Fibroblast of skin of abdomen (primary cell): ENCODE measurements around the gene ATG5. TPM values are rescaled to one million over a fixed set of nuclear protein-coding genes. Genes with fewer than 3 reads are reported as not detected.
A peak's percentile ranks its signal among the peaks of the same experiment; 100 is the strongest.

Experiments
- DNase-seq: peaks from one replicate; pipeline ENCODE4 v3.0.0-alpha.2; 2013
- polyA plus RNA-seq, 2 experiments: library from polyadenylated mRNA; unstranded; fragments of 120-200 nt; gene quantifications; one replicate each; pipeline ENCODE4 v1.2.1, GENCODE V29; 2013; ENCODE audit not compliant: insufficient read length in 2 of 2

The ATG5 gene
- 31.4 TPM for polyA plus RNA-seq (2013, experiment 1 of 2; ENCODE audit: insufficient read length)
- polyA plus RNA-seq (2013, experiment 2 of 2; ENCODE audit: insufficient read length) = 37.4 TPM

DNA sequence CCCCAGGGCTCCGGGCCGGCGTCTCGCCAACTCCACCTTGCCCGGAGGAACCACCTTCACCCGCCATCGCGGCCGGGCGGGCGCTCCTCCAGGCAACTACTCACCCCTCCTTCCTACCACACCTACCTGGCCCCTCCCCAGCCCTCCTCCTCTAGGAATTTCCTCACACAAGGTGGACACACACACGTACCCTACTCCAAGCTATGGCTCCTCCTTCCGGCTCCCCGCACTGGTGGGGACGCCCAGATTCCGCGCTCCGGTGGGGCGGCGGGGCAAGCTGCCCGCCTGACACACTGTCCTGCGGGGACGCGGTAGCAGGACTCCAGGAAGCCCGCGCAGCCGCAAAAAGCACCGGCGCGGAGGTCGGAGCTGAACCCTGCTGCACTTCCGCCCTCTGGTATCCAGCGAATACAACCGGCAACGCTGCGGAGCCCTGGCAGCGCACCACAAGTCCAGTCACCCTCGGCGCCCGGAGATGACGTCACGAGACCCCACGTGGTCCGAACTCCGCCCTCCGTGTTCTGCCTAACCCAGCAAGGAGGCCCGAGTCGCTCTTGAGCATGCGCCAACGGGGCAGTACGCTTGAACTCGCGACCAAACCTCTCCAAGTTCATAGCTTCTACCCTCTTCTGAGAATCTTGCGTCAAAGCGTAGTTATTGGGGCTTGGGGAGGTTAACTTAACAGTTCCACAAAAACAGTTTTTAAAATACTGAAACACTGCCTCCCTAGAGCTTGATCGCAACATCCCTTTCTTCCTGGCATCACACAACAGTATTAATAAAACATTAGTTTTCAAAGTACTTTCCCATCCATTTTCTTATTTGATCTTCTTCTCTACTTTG lies at the start of gene ATG5:
TSS of gene ATG5 (minus strand) at position 425 of the 843 bp plus-strand sequence. CDS start 9,552 bp downstream, outside the sequence.
- peak; percentile 99 for DNase-seq

DNA sequence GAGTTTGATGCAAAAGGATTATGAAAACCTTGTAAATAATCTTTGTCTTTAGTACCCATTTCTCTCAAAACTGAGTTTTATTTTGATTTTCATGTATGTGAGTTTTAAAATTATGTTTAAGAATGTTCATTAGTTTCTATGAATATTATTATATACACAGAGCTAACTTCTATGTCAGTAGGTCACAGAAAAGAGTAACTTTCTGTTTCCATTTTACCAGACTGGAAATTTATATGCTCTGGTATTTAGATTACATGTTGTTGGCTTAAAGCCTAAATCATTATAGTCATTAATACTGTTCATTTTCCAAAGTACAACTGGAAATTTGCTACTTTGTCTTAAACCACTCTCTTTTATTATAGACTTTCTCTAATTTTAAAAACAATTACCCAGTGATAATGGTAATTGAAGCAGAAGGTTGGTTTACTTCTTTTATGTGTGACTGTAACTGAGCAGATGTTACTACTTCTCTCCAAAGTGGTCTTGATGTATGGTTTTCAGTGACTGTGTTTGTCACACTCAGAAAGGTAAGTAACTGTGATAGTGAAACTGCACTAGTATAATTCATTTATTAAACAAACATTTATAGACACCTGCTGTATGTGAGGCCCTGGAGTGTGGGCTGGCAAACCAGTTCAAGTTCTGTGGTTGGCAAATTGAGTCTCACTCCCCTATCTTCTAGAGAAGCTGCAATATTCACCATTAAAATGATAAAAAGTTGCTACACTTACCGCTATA lies 48.1 kb upstream of the ATG5 start:
- no peak for DNase-seq

DNA sequence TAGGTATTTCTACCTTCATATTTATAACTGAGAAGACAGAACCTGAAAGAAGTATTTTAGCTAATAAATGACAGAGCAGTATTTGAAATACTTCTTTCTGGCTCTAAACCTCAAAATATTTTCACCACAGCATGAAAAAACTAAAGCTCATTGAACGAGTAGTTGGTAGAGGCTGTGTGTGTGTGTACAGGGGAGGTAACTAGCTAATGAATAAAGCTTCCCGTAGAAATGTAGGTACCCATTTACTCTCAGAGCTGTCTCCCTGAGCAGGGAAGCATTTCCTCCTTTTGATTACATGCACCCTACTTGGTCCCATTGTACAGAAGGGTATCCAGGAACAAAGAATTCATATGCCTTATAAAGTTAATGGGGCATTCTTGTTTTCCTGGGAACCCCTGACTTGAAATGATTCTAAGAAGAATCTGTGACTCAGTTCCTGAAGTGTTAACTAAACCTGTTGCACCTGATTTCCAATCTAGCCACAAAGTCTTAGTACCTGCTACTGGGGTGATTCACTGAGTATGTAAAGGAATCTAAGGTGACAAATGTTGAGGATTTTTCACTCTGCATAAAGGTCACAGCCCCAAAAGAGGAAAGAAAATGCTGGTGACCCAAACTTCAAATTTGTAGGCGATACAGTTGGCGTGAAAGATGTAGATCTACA lies 47.4 kb upstream of the ATG5 start:
- DNase-seq = no peak

DNA sequence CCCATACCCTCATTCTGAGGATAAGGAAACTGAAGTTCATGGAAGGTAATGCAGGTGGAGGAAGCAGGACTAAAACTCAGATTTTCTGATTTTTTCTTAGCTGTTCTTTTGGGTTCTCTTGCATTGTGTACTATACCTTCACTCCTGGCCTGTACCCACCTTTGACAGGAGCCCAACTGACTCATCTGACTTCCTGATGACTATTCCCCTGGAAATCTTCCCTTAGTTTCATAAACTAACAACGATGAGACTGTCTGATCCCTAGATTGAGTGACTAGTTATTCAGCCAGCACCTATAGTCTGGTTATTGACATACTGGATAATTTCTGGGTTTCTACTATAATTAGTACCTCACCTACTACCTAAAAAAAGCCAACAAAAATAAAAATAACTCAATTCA lies 45.1 kb upstream of the ATG5 start:
- no peak for DNase-seq

DNA sequence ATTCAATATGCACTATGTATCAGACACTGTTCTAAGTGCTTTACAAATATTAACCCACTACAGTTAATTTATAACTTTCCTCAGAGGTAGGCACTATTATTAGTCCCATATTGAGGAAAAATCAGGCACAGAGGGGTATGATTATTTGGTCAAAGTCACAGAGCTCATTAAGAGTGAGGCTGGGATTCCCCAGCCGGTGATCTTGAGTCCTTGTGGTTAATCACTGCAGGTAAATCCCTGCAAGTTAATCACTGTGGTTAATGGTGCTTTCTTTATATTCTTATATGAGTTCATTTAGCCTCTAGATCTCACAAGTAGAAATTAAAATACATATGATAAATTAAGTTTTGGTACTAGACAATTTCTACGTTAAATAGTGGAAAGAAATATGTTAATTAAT lies 44.2 kb upstream of the ATG5 start:
- DNase-seq = no peak

DNA sequence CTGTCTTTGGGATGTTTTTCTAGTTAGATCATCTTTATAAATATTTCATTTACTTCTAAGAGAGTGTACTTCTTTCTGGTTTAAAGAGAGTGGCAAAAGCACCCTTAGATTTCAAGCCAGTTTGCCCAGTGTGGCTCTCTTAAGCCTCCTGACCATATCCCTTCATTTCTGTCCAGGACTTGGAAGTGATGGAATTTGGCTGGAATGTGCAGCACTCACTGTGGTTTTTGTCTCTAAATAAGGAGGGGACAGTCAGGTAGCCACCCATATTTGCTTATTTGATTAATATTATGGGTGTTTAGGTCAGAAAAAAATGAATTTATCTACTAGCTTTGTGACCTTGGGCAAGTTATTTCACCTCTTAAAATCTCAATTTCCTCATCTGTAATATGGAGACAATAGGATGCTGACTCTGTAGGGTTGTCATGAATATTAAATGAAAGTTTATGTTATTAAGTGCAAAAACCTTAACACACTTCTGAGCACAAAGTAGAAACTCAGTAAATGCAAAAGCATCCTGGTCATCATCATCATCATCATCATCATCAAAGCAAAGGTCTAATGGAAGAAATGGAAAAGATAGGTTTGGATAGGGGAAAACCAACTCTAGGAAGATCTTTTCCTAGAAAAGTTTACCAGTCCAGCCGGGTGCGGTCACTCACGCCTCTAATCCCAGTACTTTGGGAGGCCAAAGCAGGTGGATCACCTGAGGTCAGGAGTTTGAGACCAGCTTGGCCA lies 38.0 kb upstream of the ATG5 start:
- no peak for DNase-seq

DNA sequence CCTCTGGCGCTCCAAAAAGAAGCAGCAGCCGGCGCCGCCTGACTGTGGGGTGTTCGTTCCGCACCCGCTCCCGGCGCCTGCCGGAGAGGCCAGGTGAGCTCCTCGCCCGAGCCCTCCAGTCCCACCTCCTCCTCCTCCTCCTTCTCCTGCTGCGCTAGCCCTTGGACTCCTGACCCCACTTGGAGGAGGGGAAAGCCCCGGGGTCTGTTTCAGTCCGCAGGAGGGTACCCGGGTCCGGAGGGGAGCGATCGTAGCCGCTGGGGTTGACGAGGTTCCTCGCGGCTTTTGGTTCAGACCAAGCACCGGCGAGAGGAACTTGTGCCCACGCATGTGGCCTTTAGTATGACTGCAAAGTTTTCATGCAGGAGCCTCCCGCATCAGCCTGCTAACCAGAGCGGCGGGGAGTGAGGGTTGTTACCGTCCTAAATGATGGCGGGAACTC lies 35.5 kb upstream of the ATG5 start:
- no peak for DNase-seq

DNA sequence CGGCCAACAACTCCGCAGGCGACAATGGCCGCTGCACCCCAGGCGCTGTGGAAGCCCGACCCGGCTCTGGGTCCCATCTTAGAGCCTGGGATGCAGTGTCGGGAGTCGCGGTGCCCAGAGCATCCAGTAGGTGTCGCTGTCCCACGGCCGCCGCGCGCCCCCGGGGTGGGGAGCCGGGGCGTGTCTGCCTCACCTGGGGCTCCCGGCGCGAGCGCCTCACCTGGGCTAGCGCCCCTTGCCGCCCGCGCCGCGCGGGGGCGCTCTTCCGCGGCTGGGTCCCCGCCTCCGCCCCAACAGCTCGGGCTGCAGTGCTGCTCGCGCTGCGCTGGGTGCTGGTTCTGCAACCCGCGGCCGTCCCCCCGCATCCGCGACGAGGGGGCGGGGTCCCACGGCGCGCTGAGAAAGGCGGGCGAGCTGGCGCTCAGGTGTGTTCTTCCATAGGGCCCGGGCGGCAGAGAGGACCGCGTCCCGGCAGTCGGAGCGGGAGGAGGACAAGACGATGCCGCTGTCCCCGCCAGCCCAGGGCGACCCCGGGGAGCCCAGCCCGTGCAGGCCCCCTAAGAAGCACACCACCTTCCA lies 34.9 kb upstream of the ATG5 start, which contains the start of gene CRYBG1:
TSS of gene CRYBG1 (plus strand) at position 308 of the 579 bp plus-strand sequence. CDS start at position 500, 192 bp downstream.
- DNase-seq = peak; percentile 5

DNA sequence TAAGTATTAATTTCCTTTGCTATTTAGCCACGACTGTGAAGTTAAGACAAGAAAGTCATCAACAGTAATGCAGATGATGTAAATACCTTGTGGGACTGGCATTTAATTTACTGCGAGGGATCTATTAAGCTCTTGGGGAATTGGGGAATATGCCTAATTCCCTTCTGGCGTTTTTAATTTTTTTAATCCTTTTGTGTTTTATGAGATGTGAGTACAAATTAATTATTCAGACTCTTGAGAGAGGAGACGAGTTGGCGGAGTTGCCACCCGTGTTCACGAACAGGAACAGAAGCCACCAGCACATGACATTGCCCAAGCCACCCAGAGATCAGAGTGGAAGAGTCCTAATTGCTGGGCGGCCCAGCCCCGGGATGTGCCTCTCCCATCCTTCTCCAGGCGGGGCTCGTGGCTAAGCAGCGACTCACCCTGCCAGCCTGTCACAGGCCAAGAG lies 34.4 kb upstream of the ATG5 start:
- DNase-seq = no peak

DNA sequence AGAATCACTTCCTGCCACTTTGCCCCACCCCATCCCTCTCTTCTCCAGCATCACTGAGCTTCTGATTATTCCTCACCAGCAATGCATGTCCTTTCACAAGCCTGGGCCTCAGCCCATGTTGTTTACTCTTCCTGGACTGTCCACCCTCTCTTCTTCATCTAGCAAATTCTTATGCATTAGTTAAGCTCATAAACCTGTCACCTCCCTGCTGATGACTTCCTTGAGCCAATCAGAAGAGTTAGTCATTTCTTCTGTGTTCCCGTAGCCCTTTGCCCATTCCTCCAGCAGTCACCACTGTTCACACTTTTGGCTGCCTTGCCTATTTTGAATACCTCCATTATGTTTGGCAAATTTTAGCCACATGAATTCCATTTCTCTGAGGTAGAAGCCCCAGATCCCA lies 30.8 kb upstream of the ATG5 start:
- no peak for DNase-seq

DNA sequence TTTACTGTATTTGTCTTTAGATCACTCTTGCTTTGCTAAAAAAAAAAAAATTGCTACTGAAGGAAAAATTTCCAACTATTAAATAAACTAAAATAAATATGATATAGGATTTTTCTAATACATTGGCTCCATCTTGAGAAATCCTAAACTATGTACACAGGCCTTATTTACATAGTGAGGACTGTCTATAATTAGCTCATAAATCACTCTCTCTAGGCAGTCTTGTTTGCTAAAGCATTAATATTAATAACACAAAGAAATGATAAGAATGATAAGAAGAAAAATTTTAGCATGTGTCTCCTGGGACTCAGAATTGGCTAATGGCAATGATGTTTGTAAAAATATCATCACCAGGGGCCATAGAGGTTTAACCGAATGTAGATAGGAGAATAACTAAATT lies 21.7 kb upstream of the ATG5 start:
- DNase-seq = no peak

DNA sequence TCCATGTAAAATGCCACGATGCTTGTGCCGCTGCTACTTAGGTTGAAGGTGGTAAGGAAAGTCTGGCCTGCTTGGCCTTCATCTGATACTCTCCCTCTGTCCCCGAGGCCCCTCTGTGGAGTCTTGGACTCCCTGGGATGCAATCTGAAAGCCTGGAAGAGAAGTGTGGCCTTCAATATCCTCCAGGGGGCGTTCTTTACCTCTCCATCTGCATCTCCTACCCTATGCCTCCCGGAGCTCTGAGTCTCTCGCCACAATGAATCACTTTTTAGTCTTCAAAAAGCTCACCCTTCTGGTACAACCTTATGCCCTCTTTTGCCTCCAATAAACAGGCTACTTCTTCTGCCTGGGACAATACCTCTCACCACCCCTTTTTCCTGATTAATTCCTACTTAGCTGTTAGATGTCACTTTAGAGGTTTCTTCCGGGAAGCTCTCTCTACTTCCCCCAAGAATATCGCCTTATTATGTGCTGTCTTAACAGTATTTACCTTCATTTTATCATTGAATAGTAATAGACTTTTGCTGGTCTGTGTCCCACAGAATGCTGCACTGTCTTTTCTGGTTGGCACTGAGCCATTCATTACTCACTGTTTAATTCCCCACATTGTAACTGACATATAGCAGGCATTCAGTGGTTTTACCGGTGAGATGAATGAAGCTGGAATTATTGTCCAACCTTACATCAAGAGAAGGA lies 13.9 kb upstream of the ATG5 start:
- peak; percentile 73 for DNase-seq

DNA sequence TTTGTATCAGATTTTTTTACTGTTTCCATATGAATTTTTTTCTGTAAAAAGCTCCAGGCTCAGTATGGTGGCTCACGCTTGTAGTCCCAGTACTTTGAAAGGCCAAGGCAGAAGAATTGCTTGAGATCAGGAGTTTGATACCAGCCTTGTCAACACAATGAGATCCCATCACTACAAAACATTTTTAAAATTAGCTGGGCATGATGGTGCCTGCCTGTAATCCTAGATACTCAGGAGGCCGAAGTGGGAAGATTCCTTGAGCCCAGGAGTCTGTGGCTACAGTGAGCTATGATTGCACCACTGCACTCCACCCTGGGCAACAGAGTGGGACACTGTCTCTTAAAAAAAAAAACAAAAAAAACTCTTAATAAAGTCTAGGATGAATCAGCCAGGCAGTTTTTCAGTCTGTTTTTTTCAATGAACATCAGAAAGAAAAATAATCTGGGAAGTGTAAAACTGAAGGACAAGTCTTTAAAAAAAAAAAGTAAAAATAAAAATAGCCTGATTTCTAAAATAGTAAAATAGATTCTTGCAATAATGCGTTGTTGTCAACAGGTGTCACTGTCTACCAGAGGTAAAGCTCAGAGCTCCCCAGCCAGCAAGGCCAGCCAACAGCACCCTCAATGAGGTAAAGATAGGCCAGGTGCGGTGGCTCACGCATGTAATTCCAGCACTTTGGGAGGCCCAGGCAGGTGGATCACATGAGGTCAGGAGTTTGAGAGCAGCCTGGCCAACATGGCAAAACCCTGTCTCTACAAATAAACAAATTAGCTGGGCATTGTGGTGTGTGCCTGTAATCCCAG lies 9.3 kb upstream of the ATG5 start:
- peak; percentile 38 for DNase-seq

DNA sequence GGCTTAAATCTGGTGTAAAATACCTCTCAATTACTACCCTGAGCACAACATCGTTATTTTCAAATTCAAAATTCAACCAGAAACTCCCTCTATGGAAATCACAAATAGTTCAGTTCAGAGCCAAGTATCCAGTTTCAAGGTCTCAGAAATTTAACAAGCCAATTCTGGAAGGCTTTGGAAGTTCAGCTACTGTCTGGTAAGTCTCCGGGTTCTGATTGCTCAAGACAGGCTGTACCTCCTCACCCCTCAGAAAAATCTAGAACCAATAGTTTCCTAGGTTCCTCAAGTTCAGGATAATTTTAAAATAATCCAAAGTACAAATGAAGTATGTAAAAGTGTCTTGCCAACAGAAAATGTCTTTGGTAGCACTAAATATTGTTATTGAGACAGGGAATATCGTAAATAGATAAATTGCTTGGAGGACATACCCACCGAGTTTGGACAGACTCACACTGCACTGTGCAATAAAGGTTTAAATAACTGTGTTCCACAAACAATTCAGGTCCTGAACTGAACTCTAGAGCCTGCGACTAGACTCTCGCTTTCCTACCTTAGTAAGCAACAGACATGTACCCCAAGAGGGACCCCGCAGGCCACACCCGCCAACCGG lies 729 bp downstream of the ATG5 start:
- DNase-seq = no peak

DNA sequence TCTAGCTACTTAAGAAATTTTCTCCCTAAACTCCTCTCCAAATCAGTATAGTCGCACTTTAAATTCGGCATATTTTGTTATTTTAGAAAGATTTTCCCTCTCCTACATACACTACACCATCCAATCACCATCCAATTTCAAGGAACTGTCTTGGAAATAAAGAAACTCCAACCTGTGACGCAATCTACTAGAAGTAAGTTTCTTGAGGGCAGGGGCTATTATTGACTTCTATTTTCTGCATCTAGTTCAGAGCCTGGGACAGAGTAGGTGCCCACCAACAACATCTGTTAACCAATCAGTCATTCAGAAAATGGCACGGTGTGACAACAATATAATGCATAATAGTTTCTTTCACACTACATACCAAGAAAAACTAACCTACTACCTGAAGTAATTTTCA lies 3.6 kb downstream of the ATG5 start:
- DNase-seq = no peak

DNA sequence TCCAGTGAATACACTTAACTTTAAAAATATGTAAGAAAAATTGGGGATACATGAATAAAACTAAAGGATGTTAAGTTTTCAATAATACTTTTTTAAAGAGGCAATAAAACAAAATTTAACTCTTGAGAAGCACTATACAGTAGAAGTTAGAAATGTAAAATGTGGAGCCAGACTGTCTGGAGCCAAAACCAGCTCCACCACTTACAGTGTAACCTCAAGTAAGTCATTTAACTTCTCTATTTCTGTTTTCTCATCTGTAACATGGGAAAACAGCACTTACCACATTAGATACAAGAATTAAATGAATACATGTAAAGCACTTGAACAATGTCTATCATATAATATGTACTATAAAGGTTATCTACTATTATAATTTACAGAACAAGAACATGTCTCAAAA lies 6.7 kb downstream of the ATG5 start:
- DNase-seq = no peak

DNA sequence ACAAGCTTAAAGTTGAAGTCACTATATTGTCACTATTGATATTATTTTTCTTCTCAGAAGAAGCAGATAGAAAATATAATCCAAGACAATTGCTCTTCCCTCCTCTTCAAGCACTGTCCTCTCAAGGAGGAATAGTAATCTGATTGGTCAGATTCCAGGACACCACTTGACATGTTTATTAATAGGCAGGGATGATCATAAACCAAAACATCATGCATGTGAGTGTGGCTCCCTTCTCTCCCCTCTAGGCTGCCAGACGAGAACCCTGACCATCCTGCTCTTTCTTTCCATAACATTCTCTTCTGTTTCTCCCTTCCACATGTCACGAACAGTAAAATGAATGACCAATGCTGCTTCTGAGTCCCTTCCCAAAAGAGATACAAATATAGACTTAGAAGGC lies 7.5 kb downstream of the ATG5 start:
- no peak for DNase-seq

DNA sequence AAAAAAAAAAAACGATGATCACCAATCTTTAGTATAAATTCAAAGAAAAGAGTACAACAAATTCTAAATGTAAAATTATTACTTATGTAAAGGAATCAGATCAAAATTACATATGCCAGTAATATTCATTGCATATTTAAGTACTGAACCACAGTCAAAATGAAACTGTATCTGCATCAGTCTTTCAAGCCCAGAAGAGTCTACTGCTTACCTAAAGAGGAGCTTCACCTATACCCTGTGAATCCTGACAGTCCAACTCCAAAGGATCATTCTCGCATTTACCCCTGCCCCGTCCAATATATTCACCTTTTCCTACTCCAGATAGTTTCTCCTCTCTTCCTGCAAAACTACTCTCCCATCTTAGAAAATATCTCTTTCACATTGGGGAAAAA lies 9.2 kb downstream of the ATG5 start:
- DNase-seq = no peak

DNA sequence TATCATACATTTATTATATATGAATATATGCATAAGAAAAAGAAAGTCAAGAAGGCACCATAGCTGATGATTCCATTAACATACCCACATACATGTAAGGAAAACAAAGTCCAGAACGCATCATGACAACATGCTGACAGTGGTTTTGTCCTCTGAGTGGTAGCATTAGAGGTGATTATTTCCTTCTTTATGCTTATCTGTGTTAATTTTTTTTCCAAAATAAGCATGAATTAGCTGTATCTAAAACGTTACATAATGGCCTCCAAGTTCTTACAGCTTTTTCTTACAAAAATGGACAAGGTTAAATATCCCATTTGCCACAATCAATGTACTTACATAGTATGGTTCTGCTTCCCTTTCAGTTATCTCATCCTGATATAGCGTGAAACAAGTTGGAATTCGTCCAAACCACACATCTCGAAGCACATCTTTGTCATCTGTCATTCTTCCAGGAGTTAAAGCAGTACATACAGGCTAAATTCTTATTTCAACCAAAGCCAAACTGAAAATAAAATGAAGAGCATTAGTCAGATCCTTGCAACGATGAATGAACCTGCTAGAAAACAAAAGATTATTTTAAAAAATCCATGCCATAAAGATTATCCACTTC lies 9.7 kb downstream of the ATG5 start:
- DNase-seq = peak; percentile 32
